Neural cell (in vitro differentiated cells): ENCODE data around the gene GNG7.

Experiments used
- CTCF ChIP-seq: fragments of 450-650 bp; IDR thresholded peaks from 2 replicates; pipeline ENCODE4 v1.5.1; 2014; ENCODE audit warnings: antibody characterized with exemption, mild to moderate bottlenecking, moderate library complexity; ENCODE audit not compliant: poor library complexity, severe bottlenecking
- EP300 ChIP-seq: fragments of 450-650 bp; conservative IDR thresholded peaks from 2 replicates; pipeline ENCODE4 v1.6.1; 2014; ENCODE audit warnings: antibody characterized with exemption, mild to moderate bottlenecking, moderate library complexity; ENCODE audit not compliant: poor library complexity, severe bottlenecking
- EZH2 ChIP-seq: fragments of 200-600, 300-800 bp; shearing (Covaris generic), sonication (generic); IDR thresholded peaks from 2 replicates; pipeline ENCODE4 v1.6.1; 2014; ENCODE audit warnings: antibody characterized with exemption, low read length, borderline replicate concordance, mild to moderate bottlenecking; ENCODE audit not compliant: insufficient read depth, poor library complexity, severe bottlenecking
- MXI1 ChIP-seq: fragments of 450-650 bp; conservative IDR thresholded peaks from 2 replicates; pipeline ENCODE4 v1.6.1; 2014; ENCODE audit warnings: antibody characterized with exemption, mild to moderate bottlenecking; ENCODE audit not compliant: poor library complexity, severe bottlenecking
- POLR2AphosphoS5 ChIP-seq: IDR thresholded peaks from 2 replicates; pipeline ENCODE4 v1.6.1; 2012
- RAD21 ChIP-seq: fragments of 450-650 bp; conservative IDR thresholded peaks from 2 replicates; pipeline ENCODE4 v1.6.1; 2014; ENCODE audit warnings: antibody characterized with exemption, mild to moderate bottlenecking, moderate library complexity
- TAF1 ChIP-seq: IDR thresholded peaks from 2 replicates; pipeline ENCODE4 v1.6.1; 2012; ENCODE audit warnings: low read depth

DNA sequence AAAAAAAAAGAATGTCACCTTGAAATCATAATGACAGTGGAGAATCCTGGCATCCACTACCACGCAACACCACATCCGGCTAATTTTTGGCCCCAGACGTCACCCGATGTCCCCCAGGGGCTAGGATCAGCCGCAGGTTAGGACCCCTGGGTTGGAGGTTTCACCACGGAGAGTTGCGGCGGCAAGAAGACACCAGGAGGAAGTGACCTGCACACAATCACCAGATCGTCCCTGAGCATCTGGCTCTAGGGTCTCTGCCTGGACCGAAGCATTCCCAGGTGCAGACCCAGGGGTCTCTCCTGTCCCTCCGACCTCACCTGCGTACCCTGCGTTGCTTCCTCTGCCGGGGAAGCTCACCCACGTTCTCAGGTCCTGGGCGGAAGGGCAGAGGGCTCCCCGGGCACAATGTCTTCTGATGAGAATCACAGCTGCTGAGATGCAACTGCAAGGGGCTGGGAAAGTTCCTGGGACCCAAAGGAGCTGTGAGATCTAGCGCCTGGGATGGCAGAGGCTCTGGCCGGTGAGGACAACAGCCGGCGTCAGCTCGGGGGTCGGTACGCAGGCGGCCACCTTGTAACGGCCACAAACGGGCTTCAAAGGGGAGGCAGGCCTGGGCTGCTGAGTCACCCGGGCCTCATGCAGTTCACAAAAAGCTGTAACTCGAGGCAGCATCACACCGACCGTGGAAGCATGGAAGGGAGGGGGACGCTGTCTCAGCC lies 115.3 kb downstream of the GNG7 start:
- TF ChIP-seq CTCF (no peak), RAD21 (no peak), POLR2AphosphoS5 (no peak), EP300 (no peak), TAF1 (no peak), EZH2 (no peak), MXI1 (no peak)
